C4-2B (cell line): Measurements from ENCODE around the gene KDM4F.

Experiments used
- ZFX ChIP-seq: fragments of 450-650 bp; IDR thresholded peaks from 2 replicates; pipeline ENCODE4 v1.6.1; 2017
- TF ChIP-seq, protein P1 (sequence below): fragments of 450-650 bp; conservative IDR thresholded peaks from 2 replicates; pipeline ENCODE4 v1.5.1; 2017; ENCODE audit warnings: mild to moderate bottlenecking

DNA sequence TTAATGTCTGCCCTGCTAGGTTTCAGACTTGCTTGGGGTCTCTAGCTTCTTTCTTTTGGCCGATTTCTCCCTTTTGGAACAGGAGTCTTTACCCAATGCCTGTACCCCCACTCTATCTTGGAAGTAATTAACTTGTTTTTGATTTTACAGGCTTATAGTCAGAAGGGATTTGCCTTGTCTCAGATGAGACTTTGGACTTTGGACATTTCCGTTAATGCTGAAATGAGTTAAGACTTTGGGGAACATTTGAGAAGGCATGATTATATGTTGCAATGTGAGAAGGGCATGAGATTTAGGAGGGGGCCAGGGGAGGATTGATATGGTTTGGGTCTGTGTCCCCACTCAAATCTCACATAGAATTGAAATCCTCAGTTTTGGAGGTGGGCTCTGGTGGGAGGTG, 5.1 kb downstream of the KDM4F start:
- TF ChIP-seq, protein P1, sequence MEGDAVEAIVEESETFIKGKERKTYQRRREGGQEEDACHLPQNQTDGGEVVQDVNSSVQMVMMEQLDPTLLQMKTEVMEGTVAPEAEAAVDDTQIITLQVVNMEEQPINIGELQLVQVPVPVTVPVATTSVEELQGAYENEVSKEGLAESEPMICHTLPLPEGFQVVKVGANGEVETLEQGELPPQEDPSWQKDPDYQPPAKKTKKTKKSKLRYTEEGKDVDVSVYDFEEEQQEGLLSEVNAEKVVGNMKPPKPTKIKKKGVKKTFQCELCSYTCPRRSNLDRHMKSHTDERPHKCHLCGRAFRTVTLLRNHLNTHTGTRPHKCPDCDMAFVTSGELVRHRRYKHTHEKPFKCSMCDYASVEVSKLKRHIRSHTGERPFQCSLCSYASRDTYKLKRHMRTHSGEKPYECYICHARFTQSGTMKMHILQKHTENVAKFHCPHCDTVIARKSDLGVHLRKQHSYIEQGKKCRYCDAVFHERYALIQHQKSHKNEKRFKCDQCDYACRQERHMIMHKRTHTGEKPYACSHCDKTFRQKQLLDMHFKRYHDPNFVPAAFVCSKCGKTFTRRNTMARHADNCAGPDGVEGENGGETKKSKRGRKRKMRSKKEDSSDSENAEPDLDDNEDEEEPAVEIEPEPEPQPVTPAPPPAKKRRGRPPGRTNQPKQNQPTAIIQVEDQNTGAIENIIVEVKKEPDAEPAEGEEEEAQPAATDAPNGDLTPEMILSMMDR, result no peak
- TF ChIP-seq ZFX, result no peak
